HepG2 (cell line): ENCODE measurements around the gene NDUFA8. TPM values are rescaled to one million over a fixed set of nuclear protein-coding genes. Genes with fewer than 3 reads are reported as not detected.
A peak's percentile ranks its signal among the peaks of the same experiment; 100 is the strongest.

Experiments used
- ATAC-seq: fragments of 200-7000 bp; cut with Tn5 transposase; 3 replicates; pipeline ENCODE4 v1.9.1; 2020; ENCODE audit warnings: mild to moderate bottlenecking, moderate library complexity
- BruUV-seq: library from RNA; stranded (reverse); fragments of 400-500 nt; replicated peaks from 2 replicates; lab custom pipeline; 2021; lab: Mats Ljungman, UMichigan
- CTCF ChIA-PET: fragments of 300-600 bp; formaldehyde crosslinking; extraction: SDS; loops from one replicate; lab custom pipeline; 2021; ENCODE audit warnings: low total read pairs, inconsistent platforms, low intra/inter-chr PET ratio; lab: Yijun Ruan, JAX
- POLR2A ChIA-PET: fragments of 350-600 bp; sonication (Branson Sonifier 250); formaldehyde crosslinking; loops from one replicate; lab custom pipeline; 2020; ENCODE audit warnings: antibody characterized with exemption, inconsistent platforms; lab: Yijun Ruan, JAX
- DNase-seq: peaks from one replicate; pipeline ENCODE4 v3.0.0-alpha.2; 2015; ENCODE audit warnings: low spot score
- FAIRE-seq: peaks from 3 replicates; lab custom pipeline; 2011; peaks lifted over from hg19 to GRCh38; lab: Jason Lieb, UNC
- H2AFZ ChIP-seq: one replicate; pipeline ENCODE4 v1.6.1; 2011; ENCODE audit warnings: low read length, inconsistent platforms
- H3K27ac ChIP-seq: fragments of 300-600 bp; 3 replicates; pipeline ENCODE4 v1.8.0; 2011; ENCODE audit warnings: mixed run types, mild to moderate bottlenecking, mixed read lengths, low read length, inconsistent platforms; ENCODE audit not compliant: insufficient read depth; ENCODE audit errors: extremely low read length
- H3K27me3 ChIP-seq, 2 experiments: fragments of 200-600 bp in 1 of 2; 2 replicates in 1 of 2; 3 replicates in 1 of 2; pipeline versions ENCODE4 v1.6.0 to v1.8.0; 2011; ENCODE audit warnings: low read length in 2 of 2, mild to moderate bottlenecking in 2 of 2, moderate library complexity in 2 of 2, inconsistent platforms in 1 of 2; ENCODE audit not compliant: insufficient read depth in 2 of 2, control insufficient read depth in 1 of 2
- H3K36me3 ChIP-seq, 2 experiments: fragments of 200-600 bp in 1 of 2; replicated peaks in 1 of 2; 2 replicates in 1 of 2; 3 replicates in 1 of 2; pipeline versions ENCODE4 v1.5.1 to v1.8.0; 2011; ENCODE audit warnings: low read length in 2 of 2, inconsistent platforms in 1 of 2; ENCODE audit not compliant: insufficient read depth in 2 of 2, control insufficient read depth in 1 of 2
- H3K4me1 ChIP-seq: 2 replicates; pipeline ENCODE4 v1.5.1; 2012; ENCODE audit warnings: low read length, inconsistent platforms; ENCODE audit not compliant: insufficient read depth
- H3K4me2 ChIP-seq: 2 replicates; pipeline ENCODE4 v1.6.0; 2011; ENCODE audit warnings: low read depth, low read length, inconsistent platforms
- H3K4me3 ChIP-seq, 3 experiments: fragments of 200-600 bp in 1 of 3; sonication (generic), shearing (Covaris generic) in 1 of 3; replicated peaks in 1 of 3; 2 replicates each; pipeline ENCODE4 v1.5.1; 2011 to 2016; ENCODE audit warnings: low read length in 3 of 3, inconsistent platforms in 2 of 3, low read depth in 2 of 3, mild to moderate bottlenecking in 2 of 3, control low read depth in 1 of 3, mixed read lengths in 1 of 3; ENCODE audit not compliant: insufficient read depth in 1 of 3
- H3K79me2 ChIP-seq: one replicate; pipeline ENCODE4 v1.6.1; 2011; ENCODE audit warnings: low read length, inconsistent platforms; ENCODE audit not compliant: insufficient read depth
- H3K9ac ChIP-seq: 2 replicates; pipeline ENCODE4 v1.6.0; 2011; ENCODE audit warnings: mild to moderate bottlenecking, low read depth, low read length, inconsistent platforms; ENCODE audit not compliant: insufficient read depth
- H3K9me3 ChIP-seq: 2 replicates; pipeline ENCODE4 v1.5.1; 2012; ENCODE audit warnings: mild to moderate bottlenecking, low read length
- H4K20me1 ChIP-seq: 2 replicates; pipeline ENCODE4 v1.6.0; 2011; ENCODE audit warnings: inconsistent platforms, mild to moderate bottlenecking, low read length, moderate library complexity; ENCODE audit not compliant: insufficient read depth
- CEBPB ChIP-seq: IDR thresholded peaks from 2 replicates; pipeline ENCODE4 v1.6.1; 2011; ENCODE audit warnings: low read depth, low read length, improper control_type of control experiment, borderline replicate concordance
- DRAP1 ChIP-seq: IDR thresholded peaks from 2 replicates; pipeline ENCODE4 v1.6.1; 2016; ENCODE audit warnings: missing genetic modification reagents, missing compliant biosample characterization
- FOSL2 ChIP-seq: sonication (generic); formaldehyde crosslinking; IDR thresholded peaks from 2 replicates; pipeline ENCODE4 v1.4.0; 2020; ENCODE audit warnings: missing genetic modification reagents
- FOXA1 ChIP-seq, 2 experiments: fragments of 450-650 bp in 1 of 2; sonication (generic) in 1 of 2; formaldehyde crosslinking in 1 of 2; IDR thresholded peaks; 2 replicates each; pipeline versions ENCODE4 v1.4.0 to v1.6.1; 2016 to 2020; ENCODE audit warnings: missing genetic modification reagents in 1 of 2
- FOXA3 ChIP-seq: IDR thresholded peaks from 2 replicates; pipeline ENCODE4 v1.6.1; 2016; ENCODE audit warnings: missing genetic modification reagents, missing compliant biosample characterization
- HIC2 ChIP-seq: sonication (generic); formaldehyde crosslinking; IDR thresholded peaks from 2 replicates; pipeline ENCODE4 v1.9.0; 2022; ENCODE audit warnings: low read depth, missing genetic modification reagents
- NR2F1 ChIP-seq, 2 experiments: fragments of 450-650 bp in 1 of 2; formaldehyde crosslinking in 1 of 2; IDR thresholded peaks; 2 replicates each; pipeline versions ENCODE4 v1.5.0 to v1.6.1; 2016 to 2020; ENCODE audit warnings: mild to moderate bottlenecking in 1 of 2, missing compliant biosample characterization in 1 of 2, missing genetic modification reagents in 1 of 2, moderate library complexity in 1 of 2
- PAWR ChIP-seq: sonication (generic); formaldehyde crosslinking; IDR thresholded peaks from 2 replicates; pipeline ENCODE4 v1.4.0; 2020; ENCODE audit warnings: missing genetic modification reagents, mild to moderate bottlenecking, borderline replicate concordance
- PRDM10 ChIP-seq: sonication (generic); formaldehyde crosslinking; IDR thresholded peaks from 2 replicates; pipeline ENCODE4 v1.4.0; 2020; ENCODE audit warnings: low read depth, missing genetic modification reagents
- RAD51 ChIP-seq: fragments of 450-650 bp; IDR thresholded peaks from 2 replicates; pipeline ENCODE4 v1.6.1; 2016; ENCODE audit warnings: borderline replicate concordance
- SOX6 ChIP-seq, 2 experiments: fragments of 450-650 bp in 1 of 2; sonication (generic) in 1 of 2; formaldehyde crosslinking in 1 of 2; IDR thresholded peaks; 2 replicates each; pipeline versions ENCODE4 v1.4.0 to v1.6.1; 2017 to 2020; ENCODE audit warnings: antibody characterized with exemption in 1 of 2, mild to moderate bottlenecking in 1 of 2, missing genetic modification reagents in 1 of 2
- THAP9 ChIP-seq: sonication (generic); formaldehyde crosslinking; IDR thresholded peaks from 2 replicates; pipeline ENCODE4; 2020; ENCODE audit warnings: missing genetic modification reagents, mild to moderate bottlenecking, borderline replicate concordance
- XRCC5 ChIP-seq: fragments of 200-400 bp; formaldehyde crosslinking; optimal IDR thresholded peaks from 2 replicates; pipeline ENCODE3; 2017; ENCODE audit warnings: mild to moderate bottlenecking, low read length
- ZFP62 ChIP-seq: sonication (generic); formaldehyde crosslinking; IDR thresholded peaks from 2 replicates; pipeline ENCODE4 v1.4.0; 2020; ENCODE audit warnings: missing genetic modification reagents
- WGBS: methylation state at CpG from one replicate; pipeline ENCODE4 v1.1.6; 2017; ENCODE audit warnings: low lambda C conversion rate; 5-methylcytosine and 5-hydroxymethylcytosine counted together
- in situ Hi-C: cut with HindIII; loops from 2 replicates; pipeline ENCODE4 v1.10.0; 2017; ENCODE audit warnings: low pct_unique_long_range_greater_than_20kb; ENCODE audit not compliant: extremely low pct_ligation_motif_present
- intact Hi-C: fragments of 100-400 bp; cut with micrococcal nuclease; formaldehyde crosslinking; loops from one replicate; pipeline ENCODE4 v1.10.0; 2022; ENCODE audit not compliant: unreplicated experiment
- polyA plus RNA-seq, 8 experiments: library from polyadenylated mRNA; depleted of rRNA in 3 of 8; stranded (reverse) in 7 of 8; unstranded in 1 of 8; fragments of >200 nt; fragmentation: Illumina TruSeq in 4 of 8; extraction: Trizol in 4 of 8; gene quantifications; 2 replicates each; pipeline versions ENCODE4 v1.2.1 to v1.2.3, GENCODE V29; 2011 to 2016; ENCODE audit warnings: low read depth in 4 of 8, missing spikeins in 1 of 8, mixed read lengths in 1 of 8; ENCODE audit not compliant: insufficient read depth in 1 of 8
- total RNA-seq, 5 experiments: library from RNA; depleted of rRNA; stranded (reverse); fragments of >200 nt; fragmentation: Illumina TruSeq; extraction: Trizol; gene quantifications; 2 replicates each; pipeline ENCODE4 v1.2.3, GENCODE V29; 2016; ENCODE audit warnings: low read depth in 1 of 5

The NDUFA8 gene
- total and polyA plus RNA-seq, 2 of the 13 experiments (the other 11 are each of a cell fraction or from before 2014, with no cell fraction given): 68.6 to 71.7 TPM

GRCh38 chr9:122180633-122181032, 21.1 kb upstream of the NDUFA8 start (continued):
- TF ChIP-seq FOSL2 (CRISPR knock-in tag) (peak; percentile 85), RAD51 (peak; percentile 82; the same call in 1 of the 2 replicates), XRCC5 (no peak), ZFP62 (no peak), THAP9 (CRISPR knock-in tag) (no peak), CEBPB (peak; percentile 27; the same call in 1 of the 2 replicates), PAWR (no peak)

- Histone ChIP-seq H3K27ac (no peak overlapping the region), H3K4me1 (peaks cover 35% of the 10 kb centered on the region), H3K4me2 (peak overlapping the region; percentile 41), H4K20me1 (no peaks in the 10 kb centered on the region), H3K27me3 (no peaks in the 10 kb centered on the region), H3K79me2 (no peaks in the 10 kb centered on the region), H2AFZ (no peak overlapping the region), H3K9ac (no peak overlapping the region), H3K36me3 (no peaks in the 10 kb centered on the region), H3K4me3 (no peak overlapping the region), H3K9me3 (no peaks in the 10 kb centered on the region)
- BruUV-seq: no TSS peak
- FAIRE-seq (no peak), ATAC-seq (peak; percentile 72), DNase-seq (peak; percentile 59)
- POLR2A ChIA-PET: interaction anchor here (0.7 to 2.9 kb wide), 4 partner anchors 11 to 85 kb away, joined by 3 to 15 read pairs (median 6); partner anchors contain the start of genes MORN5, MRRF, NDUFA8 and RBM18
- no CpG with 5 or more reads among the region's 2 CpGs for WGBS
- CTCF ChIA-PET: no interaction called here
- intact Hi-C loops: no loop called here
- in situ Hi-C loops: no loop called here
- TF ChIP-seq PRDM10 (0 out of 2 replicates have a peak, but pooled peaks have one; percentile 40), DRAP1 (CRISPR knock-in tag) (0 out of 2 replicates have a peak, but pooled peaks have one; percentile 8), SOX6 (IDR thresholded peaks at IDR 0.05) (no peak), SOX6 (CRISPR knock-in tag; IDR thresholded peaks at IDR 0.05) (peak; percentile 49; the same call in 1 of the 2 replicates), FOXA3 (CRISPR knock-in tag) (peak; percentile 68), HIC2 (CRISPR knock-in tag) (0 out of 2 replicates have a peak, but pooled peaks have one; percentile 37), NR2F1 (CRISPR knock-in tag; IDR thresholded peaks at IDR 0.05) (peak in 1 of 2 experiments; percentile 19; a peak in 1 of 4 replicates), FOXA1 (IDR thresholded peaks at IDR 0.05) (no peak), FOXA1 (CRISPR knock-in tag; IDR thresholded peaks at IDR 0.05) (peak; percentile 77)
Measured at GRCh38 chr9:122179690-122180074, 20.1 kb upstream of the NDUFA8 start.
